K562 (cell line): Measurements from ENCODE around the gene CCNT1. TPM values are rescaled to one million over a fixed set of nuclear protein-coding genes. Genes with fewer than 3 reads are reported as not detected.

Experiments
- ATAC-seq: fragments of 200-7000 bp; cut with Tn5 transposase; 3 replicates; pipeline ENCODE4 v1.9.1; 2020; ENCODE audit warnings: moderate library complexity
- BruUV-seq: library from RNA; stranded (reverse); fragments of 400-500 nt; replicated peaks from 2 replicates; lab custom pipeline; 2021; lab: Mats Ljungman, UMichigan
- CTCF ChIA-PET: fragments of 300-600 bp; formaldehyde crosslinking; extraction: SDS; loops from one replicate; lab custom pipeline; 2021; ENCODE audit warnings: low intra/inter-chr PET ratio; lab: Yijun Ruan, JAX
- POLR2A ChIA-PET: fragments of 300-600, 350-650 bp; sonication (Branson Sonifier 250); formaldehyde crosslinking; extraction: SDS; loops from one replicate; lab custom pipeline; 2021; ENCODE audit warnings: antibody characterized with exemption, inconsistent platforms; lab: Yijun Ruan, JAX
- DNase-seq, 4 experiments: peaks; one replicate each; pipeline versions ENCODE4 v3.0.0 to v3.0.0-alpha.2; 2011 to 2018; ENCODE audit warnings: low spot score in 3 of 4, mixed read lengths in 3 of 4; ENCODE audit errors: extremely low read depth in 1 of 4
- FAIRE-seq: peaks from 2 replicates; lab custom pipeline; 2011; peaks lifted over from hg19 to GRCh38; lab: Jason Lieb, UNC
- H2AFZ ChIP-seq: 2 replicates; pipeline ENCODE4 v1.6.0; 2011; ENCODE audit warnings: low read depth, low read length, control low read depth, inconsistent platforms
- H3K27ac ChIP-seq: fragments of 200-600 bp; 3 replicates; pipeline ENCODE4 v1.8.0; 2011; ENCODE audit warnings: low read depth, mild to moderate bottlenecking, control low read depth, inconsistent platforms, low read length, moderate library complexity, mixed read lengths; ENCODE audit errors: extremely low read depth
- H3K27me3 ChIP-seq, 2 experiments: fragments of 300-600 bp in 1 of 2; 2 replicates in 1 of 2; 3 replicates in 1 of 2; pipeline versions ENCODE4 v1.6.0 to v1.8.0; 2011; ENCODE audit warnings: inconsistent platforms in 2 of 2, low read length in 2 of 2, mild to moderate bottlenecking in 1 of 2, mixed read lengths in 1 of 2, moderate library complexity in 1 of 2; ENCODE audit not compliant: control insufficient read depth in 2 of 2, insufficient read depth in 2 of 2
- H3K36me3 ChIP-seq: fragments of 300-600 bp; 3 replicates; pipeline ENCODE4 v1.8.0; 2011; ENCODE audit warnings: mild to moderate bottlenecking, low read length, inconsistent platforms; ENCODE audit not compliant: control insufficient read depth, insufficient read depth
- H3K4me1 ChIP-seq, 2 experiments: fragments of 200-600 bp in 1 of 2; replicated peaks in 1 of 2; 2 replicates in 1 of 2; 3 replicates in 1 of 2; pipeline versions ENCODE4 v1.5.1 to v1.8.0; 2011; ENCODE audit warnings: inconsistent platforms in 2 of 2, low read length in 2 of 2, mild to moderate bottlenecking in 1 of 2, mixed read lengths in 1 of 2, moderate library complexity in 1 of 2; ENCODE audit not compliant: control insufficient read depth in 2 of 2, insufficient read depth in 2 of 2
- H3K4me2 ChIP-seq: 2 replicates; pipeline ENCODE4 v1.6.1; 2011; ENCODE audit warnings: low read length, control low read depth, inconsistent platforms, mixed read lengths; ENCODE audit not compliant: insufficient read depth
- H3K4me3 ChIP-seq: fragments of 200-600 bp; sonication (generic), shearing (Covaris generic); 2 replicates; pipeline ENCODE4 v1.5.1; 2016; ENCODE audit warnings: control low read depth, inconsistent platforms
- H3K79me2 ChIP-seq: fragments of 200-600 bp; 3 replicates; pipeline ENCODE4 v1.8.0; 2011; ENCODE audit warnings: low read length, inconsistent platforms; ENCODE audit not compliant: control insufficient read depth, insufficient read depth
- H3K9ac ChIP-seq, 2 experiments: 2 replicates each; pipeline versions ENCODE4 v1.6.0 to v1.6.1; 2011; ENCODE audit warnings: low read depth in 2 of 2, low read length in 2 of 2, control low read depth in 1 of 2, inconsistent platforms in 1 of 2, mild to moderate bottlenecking in 1 of 2, mixed read lengths in 1 of 2; ENCODE audit not compliant: insufficient read depth in 1 of 2
- H3K9me1 ChIP-seq: one replicate; pipeline ENCODE4 v1.6.0; 2011; ENCODE audit warnings: inconsistent platforms, mild to moderate bottlenecking, low read length, moderate library complexity; ENCODE audit not compliant: control insufficient read depth, insufficient read depth
- H3K9me3 ChIP-seq: replicated peaks from 2 replicates; pipeline ENCODE4 v1.5.1; 2011; ENCODE audit warnings: low read depth, low read length, inconsistent platforms; ENCODE audit not compliant: control insufficient read depth, insufficient read depth
- H4K20me1 ChIP-seq: replicated peaks from 2 replicates; pipeline ENCODE4 v1.6.1; 2011; ENCODE audit warnings: low read length, inconsistent platforms, mixed read lengths; ENCODE audit not compliant: control insufficient read depth, insufficient read depth
- PHF21A ChIP-seq: fragments of 450-650 bp; IDR thresholded peaks from 2 replicates; pipeline ENCODE4 v1.6.1; 2017; ENCODE audit warnings: low read depth, borderline replicate concordance
- POLR2G ChIP-seq: fragments of 200-400 bp; formaldehyde crosslinking; IDR thresholded peaks from 2 replicates; pipeline ENCODE4 v1.6.1; 2017; ENCODE audit warnings: low read depth, mild to moderate bottlenecking, antibody characterized with exemption, low read length, moderate library complexity
- ZNF121 ChIP-seq: sonication (generic); formaldehyde crosslinking; conservative IDR thresholded peaks from 2 replicates; pipeline ENCODE4 v1.8.0; 2022; ENCODE audit warnings: missing genetic modification reagents
- ZNF764 ChIP-seq: fragments of 250-450 bp; sonication (Bioruptor Pico); IDR thresholded peaks from 2 replicates; pipeline ENCODE4 v1.4.0; 2020; ENCODE audit warnings: low read depth, mild to moderate bottlenecking, moderate library complexity
- WGBS: fragments of 100-300 bp; shearing (Covaris generic); methylation state at CpG from one replicate; pipeline ENCODE4 v1.1.6; 2016; ENCODE audit warnings: low coverage, mixed read lengths; ENCODE audit not compliant: insufficient coverage; ENCODE audit errors: missing lambda C conversion rate; 5-methylcytosine and 5-hydroxymethylcytosine counted together
- in situ Hi-C: fragments of 300-500 bp; cut with MboI; formaldehyde crosslinking; loops from 4 replicates; pipeline ENCODE4 v1.15.0; 2018; ENCODE audit warnings: inconsistent platforms, mixed read lengths
- intact Hi-C: fragments of 100-400 bp; cut with micrococcal nuclease; formaldehyde crosslinking; loops from 2 replicates; pipeline ENCODE4 v1.14.2; 2022
- polyA plus RNA-seq, 8 experiments: library from polyadenylated mRNA; depleted of rRNA in 4 of 8; stranded (reverse) in 5 of 8; unstranded in 3 of 8; fragments of >200 nt; fragmentation: Nextera tagmentation in 2 of 8; fragmentation: Illumina TruSeq in 1 of 8; extraction: Ambion mirVana in 2 of 8; extraction: Trizol in 1 of 8; gene quantifications; 2 replicates each; pipeline versions ENCODE4 v1.2.1 to v1.2.3, GENCODE V29; 2011 to 2014; ENCODE audit warnings: inconsistent platforms in 1 of 8, missing spikeins in 1 of 8
- total RNA-seq, 7 experiments: library from RNA; depleted of rRNA in 6 of 7; stranded (reverse); fragments of >200 nt in 6 of 7; fragmentation: Illumina TruSeq in 2 of 7; extraction: Trizol in 2 of 7; gene quantifications; 2 replicates each; pipeline versions ENCODE4 v1.2.1 to v1.2.3, GENCODE V29; 2011 to 2021; ENCODE audit warnings: low replicate concordance in 1 of 7
- TF ChIP-seq, protein P1 (sequence below), 2 experiments: IDR thresholded peaks in 1 of 2; conservative IDR thresholded peaks in 1 of 2; 2 replicates each; pipeline ENCODE4 v1.6.1; 2016; ENCODE audit warnings: low read depth in 2 of 2, mild to moderate bottlenecking in 1 of 2, missing compliant biosample characterization in 1 of 2, missing genetic modification characterization in 1 of 2, moderate library complexity in 1 of 2
- TF ChIP-seq, protein P2 (sequence below): fragments of 200-800 bp; sonication (Bioruptor generic); IDR thresholded peaks from 2 replicates; pipeline ENCODE4 v1.6.1; 2017; ENCODE audit warnings: missing genetic modification characterization, missing compliant biosample characterization

CCNT1 gene
- total and polyA plus RNA-seq, 9 of the 15 experiments (the other 6 are each of a cell fraction or from before 2014, with no cell fraction given), result 9.7 to 52.4 (median 33.4) TPM

DNA sequence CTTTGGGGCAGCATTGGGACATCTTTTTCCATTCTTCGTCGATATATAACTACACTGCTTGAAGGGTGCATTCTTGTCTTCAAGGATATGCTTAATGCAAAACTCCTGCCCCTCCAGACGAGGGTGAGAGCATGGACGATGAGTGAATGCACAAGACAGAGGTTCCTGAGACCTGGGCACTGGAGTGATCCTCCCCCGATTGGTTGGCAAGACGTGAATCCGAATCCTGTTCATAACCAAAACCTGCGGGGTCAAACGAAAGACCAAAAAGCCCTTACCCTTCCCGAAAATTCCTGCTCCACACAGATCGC is 35.2 kb downstream of the CCNT1 start (continued):
- TF ChIP-seq, protein P1, sequence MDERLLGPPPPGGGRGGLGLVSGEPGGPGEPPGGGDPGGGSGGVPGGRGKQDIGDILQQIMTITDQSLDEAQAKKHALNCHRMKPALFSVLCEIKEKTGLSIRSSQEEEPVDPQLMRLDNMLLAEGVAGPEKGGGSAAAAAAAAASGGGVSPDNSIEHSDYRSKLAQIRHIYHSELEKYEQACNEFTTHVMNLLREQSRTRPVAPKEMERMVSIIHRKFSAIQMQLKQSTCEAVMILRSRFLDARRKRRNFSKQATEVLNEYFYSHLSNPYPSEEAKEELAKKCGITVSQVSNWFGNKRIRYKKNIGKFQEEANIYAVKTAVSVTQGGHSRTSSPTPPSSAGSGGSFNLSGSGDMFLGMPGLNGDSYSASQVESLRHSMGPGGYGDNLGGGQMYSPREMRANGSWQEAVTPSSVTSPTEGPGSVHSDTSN (CRISPR knock-in tag; IDR thresholded peaks at IDR 0.05; ENCODE audit: low read depth), result no peak
- TF ChIP-seq, protein P1 (tag; conservative IDR thresholded peaks at IDR 0.05; ENCODE audit: low read depth), result no peak

DNA sequence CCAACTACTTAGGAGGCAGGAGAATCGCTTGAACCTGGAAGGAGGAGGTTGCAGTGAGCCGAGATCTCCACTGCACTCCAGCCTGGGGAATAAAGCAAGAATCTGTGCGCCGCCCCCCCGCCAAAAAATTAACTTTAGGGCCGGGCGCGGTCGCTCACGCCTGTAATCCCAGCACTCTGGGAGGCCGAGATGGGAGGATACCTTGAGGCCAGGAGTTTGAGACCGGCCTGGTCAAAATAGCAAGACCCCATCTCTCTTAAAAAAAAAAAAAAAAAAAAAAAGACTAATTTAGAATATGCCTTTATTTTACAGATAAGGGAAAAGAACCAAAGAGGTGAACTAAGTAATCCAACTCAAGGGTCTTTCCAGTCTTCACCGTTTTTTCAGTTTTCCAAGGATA is 35.6 kb downstream of the CCNT1 start:
- in situ Hi-C loops, result no loop called here
- POLR2A ChIA-PET, result interaction anchor here (1.0 to 4.7 kb wide), 3 partner anchors 9 to 25 kb away, joined by 3 to 45 read pairs (median 12); no protein-coding TSS in a partner anchor

More for the DNA sequence above, 35.6 kb downstream of the CCNT1 start:
- Histone ChIP-seq H3K9ac (peak overlapping the region; percentile 84 to 98), H3K9me3 (no peaks in the 10 kb centered on the region), H2AFZ (no peak overlapping the region), H3K27ac (peak overlapping the region; percentile 97; the same call in 2 of the 3 replicates), H3K4me1 (peaks cover 9 to 15% of the 10 kb centered on the region in 2 experiments; a peak in 4 of 5 replicates), H3K9me1 (no peaks in the 10 kb centered on the region), H4K20me1 (no peaks in the 10 kb centered on the region), H3K4me3 (peak overlapping the region; percentile 99), H3K27me3 (no peaks in the 10 kb centered on the region), H3K4me2 (peak overlapping the region; percentile 97), H3K36me3 (peaks cover 51% of the 10 kb centered on the region), H3K79me2 (peaks cover 61% of the 10 kb centered on the region)
- CTCF ChIA-PET, result no interaction called here
- ATAC-seq (no peak), DNase-seq (peak in 1 of 4 experiments; percentile 32), FAIRE-seq (no peak)
- WGBS, result 5% methylated on average over 10 of the region's 13 CpGs
- no TSS peak for BruUV-seq
- intact Hi-C loops, result no loop called here
- TF ChIP-seq ZNF121 (peak; percentile 90), POLR2G (no peak), PHF21A (0 out of 2 replicates have a peak, but pooled peaks have one; percentile 23), ZNF764 (CRISPR knock-in tag) (no peak)
- TF ChIP-seq, protein P2, sequence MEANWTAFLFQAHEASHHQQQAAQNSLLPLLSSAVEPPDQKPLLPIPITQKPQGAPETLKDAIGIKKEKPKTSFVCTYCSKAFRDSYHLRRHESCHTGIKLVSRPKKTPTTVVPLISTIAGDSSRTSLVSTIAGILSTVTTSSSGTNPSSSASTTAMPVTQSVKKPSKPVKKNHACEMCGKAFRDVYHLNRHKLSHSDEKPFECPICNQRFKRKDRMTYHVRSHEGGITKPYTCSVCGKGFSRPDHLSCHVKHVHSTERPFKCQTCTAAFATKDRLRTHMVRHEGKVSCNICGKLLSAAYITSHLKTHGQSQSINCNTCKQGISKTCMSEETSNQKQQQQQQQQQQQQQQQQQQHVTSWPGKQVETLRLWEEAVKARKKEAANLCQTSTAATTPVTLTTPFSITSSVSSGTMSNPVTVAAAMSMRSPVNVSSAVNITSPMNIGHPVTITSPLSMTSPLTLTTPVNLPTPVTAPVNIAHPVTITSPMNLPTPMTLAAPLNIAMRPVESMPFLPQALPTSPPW (CRISPR knock-in tag), result 0 out of 2 replicates have a peak, but pooled peaks have one; percentile 37
